Small intestine (tissue), 7 donors: ENCODE data around the gene KIAA1328. TPM values are rescaled to one million over a fixed set of nuclear protein-coding genes. Genes with fewer than 3 reads are reported as not detected.
A peak's percentile ranks its signal among the peaks of the same experiment; 100 is the strongest.

Experiments used
- DNase-seq, 2 donors: peaks; one replicate each; pipeline versions ENCODE4 v3.0.0 to v3.0.0-alpha.2; 2013
- FAIRE-seq: peaks from 2 replicates; lab custom pipeline; 2012; peaks lifted over from hg19 to GRCh38; lab: Jason Lieb, UNC
- H3K27ac ChIP-seq, 3 donors: one replicate each; pipeline ENCODE4 v1.5.1; 2013; ENCODE audit warnings: low read length in 2 of 3, mild to moderate bottlenecking in 2 of 3, control low read depth in 1 of 3, inconsistent platforms in 1 of 3, low read depth in 1 of 3, moderate library complexity in 1 of 3
- H3K27me3 ChIP-seq, 3 donors: one replicate each; pipeline ENCODE4 v1.6.1; 2013; ENCODE audit warnings: low read length in 3 of 3, inconsistent platforms in 1 of 3; ENCODE audit not compliant: control insufficient read depth in 3 of 3, insufficient read depth in 3 of 3
- H3K36me3 ChIP-seq, 3 donors: one replicate each; pipeline ENCODE4 v1.6.1; 2013; ENCODE audit warnings: low read length in 3 of 3, inconsistent platforms in 1 of 3, low read depth in 1 of 3, mild to moderate bottlenecking in 1 of 3, moderate library complexity in 1 of 3; ENCODE audit not compliant: control insufficient read depth in 3 of 3, insufficient read depth in 2 of 3
- H3K4me1 ChIP-seq, 3 donors: one replicate each; pipeline ENCODE4 v1.6.1; 2013; ENCODE audit warnings: low read length in 2 of 3, inconsistent platforms in 1 of 3, low read depth in 1 of 3, mild to moderate bottlenecking in 1 of 3, moderate library complexity in 1 of 3; ENCODE audit not compliant: control insufficient read depth in 3 of 3, insufficient read depth in 2 of 3
- H3K4me3 ChIP-seq, 3 donors: one replicate each; pipeline ENCODE4 v1.5.1; 2013; ENCODE audit warnings: low read length in 3 of 3, control low read depth in 1 of 3, inconsistent platforms in 1 of 3, low read depth in 1 of 3, mild to moderate bottlenecking in 1 of 3, moderate library complexity in 1 of 3
- H3K9me3 ChIP-seq, 2 donors: one replicate each; pipeline ENCODE4 v1.6.1; 2013; ENCODE audit warnings: low read depth in 1 of 2, low read length in 1 of 2; ENCODE audit not compliant: control insufficient read depth in 2 of 2, insufficient read depth in 1 of 2
- WGBS, 3 donors: extraction: QIAGEN DNeasy Blood & Tissue Kit; methylation state at CpG; one replicate each; pipeline ENCODE4 v1.1.7; 2013; 5-methylcytosine and 5-hydroxymethylcytosine counted together
- polyA plus RNA-seq, 4 donors: library from polyadenylated mRNA; stranded (reverse) in 3 of 4; unstranded in 1 of 4; fragments of 200-250 nt in 3 of 4; fragments of 120-200 nt in 1 of 4; gene quantifications; one replicate each; pipeline versions ENCODE4 v1.2.1 to v1.2.3, GENCODE V29; 2013
- donor health status: healthy with polysubstance abuse.
- donor health status: control.
- donor health status: control.
- donor health status: Bipolar disorder and iron deficiency.
- donor health status: healthy.

KIAA1328 gene
- polyA plus RNA-seq, 4 donors, result 1.8 to 6.8 (median 2.6) TPM

DNA sequence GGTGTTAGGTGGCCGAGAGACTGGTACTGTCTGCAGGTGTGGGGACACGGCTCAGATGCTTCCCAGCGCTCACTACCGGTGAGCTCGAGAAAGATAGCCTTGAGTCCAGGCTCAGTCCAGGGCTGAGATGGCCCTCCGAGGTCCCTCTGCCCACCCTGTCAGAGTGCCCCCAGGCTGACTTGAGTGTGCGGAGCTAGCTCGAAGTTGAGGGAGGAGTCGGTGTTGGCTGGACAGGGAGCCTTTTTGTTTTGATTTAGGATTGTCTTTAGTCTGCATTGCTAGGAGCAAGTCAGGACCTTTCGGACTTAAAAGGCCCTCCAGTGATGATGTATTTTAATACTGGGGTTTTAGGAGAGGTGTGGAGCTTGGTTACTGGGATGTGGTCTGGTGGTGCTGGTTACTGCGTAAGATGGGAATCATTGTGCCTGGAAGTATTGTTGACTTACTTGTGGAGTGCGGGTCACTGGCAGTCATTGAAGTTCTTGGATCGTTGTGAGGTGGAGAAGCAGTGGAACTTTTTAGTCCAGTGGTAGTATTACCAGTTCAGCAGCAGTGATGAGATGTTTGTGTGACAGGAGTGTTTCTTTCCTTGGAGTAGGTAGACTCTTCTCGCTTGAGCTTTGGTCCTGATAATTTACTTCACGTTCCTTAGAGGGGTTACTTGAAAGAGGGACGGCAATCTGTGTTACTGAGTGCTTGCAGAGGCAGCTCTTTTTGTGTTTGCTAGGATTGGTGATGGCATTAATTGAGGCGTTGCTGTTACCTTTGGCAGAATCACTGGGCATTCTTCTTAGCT lies 633 bp downstream of the KIAA1328 start:
- Histone ChIP-seq H3K4me1 (peaks cover 0 to 4% (median 3%) of the 10 kb centered on the region in 3 donors), H3K27me3 (no peaks in the 10 kb centered on the region), H3K36me3 (no peaks in the 10 kb centered on the region), H3K9me3 (no peaks in the 10 kb centered on the region), H3K27ac (peak overlapping the region; percentile 58 to 91 (median 81)), H3K4me3 (peak overlapping the region; percentile 62 to 91 (median 73))
- no peak for FAIRE-seq
- WGBS, 3 donors, result 5 to 15% (median 8%) methylated on average over 17 of the region's 17 CpGs
- DNase-seq, result peak in 1 of 2 donors; percentile 35

DNA sequence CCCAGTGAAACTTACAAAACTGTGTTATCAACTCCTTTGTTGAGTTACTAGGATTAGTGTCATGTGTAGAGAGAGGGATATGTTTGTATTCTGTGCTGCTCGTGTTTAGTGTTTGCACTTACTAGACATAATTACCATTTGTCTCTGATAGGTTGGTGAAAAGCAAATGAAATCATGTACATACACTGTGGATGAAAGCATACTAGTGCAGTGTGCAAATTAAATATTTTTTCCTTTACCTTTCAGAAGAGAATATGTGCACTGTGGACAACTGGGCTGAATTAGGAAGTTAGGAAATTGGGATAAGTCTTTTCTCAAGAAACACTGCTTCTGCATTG lies 1.2 kb downstream of the KIAA1328 start:
- H3K27ac ChIP-seq, result peak overlapping the region in 1 of 3 donors; percentile 91
- no peaks in the 10 kb centered on the region for H3K36me3 ChIP-seq
- peaks cover 0 to 4% (median 3%) of the 10 kb centered on the region in 3 donors for H3K4me1 ChIP-seq
- FAIRE-seq (no peak), DNase-seq (no peak)
- WGBS, 3 donors, result 11 to 40% (median 33%) methylated on average over 1 of the region's 1 CpG
- no peaks in the 10 kb centered on the region for H3K27me3 ChIP-seq
- H3K9me3 ChIP-seq, result no peaks in the 10 kb centered on the region
- H3K4me3 ChIP-seq, result peak overlapping the region in 1 of 3 donors; percentile 91

- Histone ChIP-seq H3K9me3 (no peaks in the 10 kb centered on the region), H3K27ac (no peak overlapping the region), H3K27me3 (no peaks in the 10 kb centered on the region), H3K36me3 (no peaks in the 10 kb centered on the region), H3K4me1 (peaks cover 0 to 4% (median 3%) of the 10 kb centered on the region in 3 donors), H3K4me3 (no peak overlapping the region)
- FAIRE-seq, result no peak
- no peak for DNase-seq
- 15 to 26% (median 22%) methylated on average over 1 of the region's 1 CpG for WGBS, 3 donors
These were observed 2.2 kb downstream of the KIAA1328 start for GRCh38 chr18:36831139-36831538.

GRCh38 chr18:36833120-36833519 lies 4.2 kb downstream of the KIAA1328 start:
- no peak for DNase-seq
- Histone ChIP-seq H3K9me3 (no peaks in the 10 kb centered on the region), H3K4me1 (peaks cover 0 to 4% (median 3%) of the 10 kb centered on the region in 3 donors), H3K36me3 (no peaks in the 10 kb centered on the region), H3K4me3 (no peak overlapping the region), H3K27me3 (no peaks in the 10 kb centered on the region), H3K27ac (no peak overlapping the region)
- 93 to 96% (median 95%) methylated on average over 2 of the region's 2 CpGs for WGBS, 3 donors
- no peak for FAIRE-seq

GRCh38 chr18:36835927-36836326 lies 7.0 kb downstream of the KIAA1328 start:
- Histone ChIP-seq H3K4me3 (no peak overlapping the region), H3K27ac (no peak overlapping the region), H3K36me3 (peaks cover 0 to 3% (median 3%) of the 10 kb centered on the region in 3 donors), H3K4me1 (no peaks in the 10 kb centered on the region), H3K9me3 (no peaks in the 10 kb centered on the region), H3K27me3 (no peaks in the 10 kb centered on the region)
- WGBS, 3 donors, result 95 to 100% (median 97%) methylated on average over 1 of the region's 1 CpG
- FAIRE-seq (no peak), DNase-seq (no peak)

DNA sequence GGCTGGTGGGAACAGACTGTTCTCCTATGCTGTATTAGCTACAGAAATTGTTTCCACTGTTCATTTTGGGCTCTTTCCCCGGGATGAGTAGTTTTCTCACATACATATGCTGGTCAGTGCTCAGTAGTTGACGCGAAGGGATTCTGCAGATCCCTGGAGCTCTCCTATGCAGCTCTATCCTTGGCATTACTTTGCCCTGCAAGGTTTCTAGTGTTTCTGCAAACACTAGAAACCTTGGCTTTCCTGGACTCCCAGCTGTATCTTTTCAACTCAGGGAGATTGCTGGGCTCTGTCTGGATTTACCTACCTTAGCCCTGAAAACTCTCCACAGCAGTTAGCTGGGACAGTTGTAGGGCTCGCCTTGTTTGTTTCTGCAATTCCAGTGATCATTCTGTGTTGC lies 10.9 kb downstream of the KIAA1328 start:
- FAIRE-seq, result no peak
- H3K4me3 ChIP-seq, result no peak overlapping the region
- 93 to 97% (median 96%) methylated on average over 4 of the region's 4 CpGs for WGBS, 3 donors

DNA sequence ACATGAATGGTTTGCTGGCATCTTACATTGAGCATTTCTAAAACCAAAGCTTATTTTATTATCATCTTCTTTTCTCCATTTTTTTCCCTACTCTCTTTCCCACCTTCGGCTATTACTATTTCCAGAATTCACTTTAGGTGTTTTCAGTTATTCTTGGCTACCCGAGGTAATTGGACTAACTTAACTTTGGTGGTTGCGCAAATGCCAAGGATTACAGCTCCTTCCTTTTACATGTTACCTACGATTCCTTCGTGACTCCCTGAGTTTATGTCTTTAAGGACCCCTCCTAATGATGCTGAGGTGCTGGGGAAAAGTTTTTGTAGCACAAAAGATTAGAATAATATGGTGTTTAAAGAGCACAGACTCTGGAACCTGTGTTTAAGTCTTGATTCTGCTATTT lies 14.3 kb downstream of the KIAA1328 start:
- WGBS, 3 donors, result 96 to 97% (median 96%) methylated on average over 5 of the region's 5 CpGs
- H3K27me3 ChIP-seq, result no peaks in the 10 kb centered on the region
- H3K36me3 ChIP-seq, result peaks cover 0 to 4% (median 3%) of the 10 kb centered on the region in 3 donors
- H3K27ac ChIP-seq, result no peak overlapping the region
- H3K9me3 ChIP-seq, result no peaks in the 10 kb centered on the region
- DNase-seq (no peak), FAIRE-seq (no peak)
- H3K4me1 ChIP-seq, result no peaks in the 10 kb centered on the region
- no peak overlapping the region for H3K4me3 ChIP-seq

More for the DNA sequence above, 10.9 kb downstream of the KIAA1328 start:
- Histone ChIP-seq H3K4me1 (no peaks in the 10 kb centered on the region), H3K36me3 (peaks cover 0 to 4% (median 3%) of the 10 kb centered on the region in 3 donors), H3K9me3 (no peaks in the 10 kb centered on the region), H3K27me3 (no peaks in the 10 kb centered on the region), H3K27ac (no peak overlapping the region)
- DNase-seq, result no peak

GRCh38 chr18:36843784-36844183 lies 14.9 kb downstream of the KIAA1328 start:
- WGBS, 3 donors, result 38 to 68% (median 59%) methylated on average over 2 of the region's 2 CpGs
- Histone ChIP-seq H3K36me3 (peaks cover 0 to 4% (median 3%) of the 10 kb centered on the region in 3 donors), H3K4me3 (no peak overlapping the region), H3K27me3 (no peaks in the 10 kb centered on the region), H3K27ac (no peak overlapping the region), H3K9me3 (no peaks in the 10 kb centered on the region), H3K4me1 (no peaks in the 10 kb centered on the region)
- FAIRE-seq (no peak), DNase-seq (peak; percentile 3 to 6)
